ENCODE results near the gene DPYD.
"Not testable (repeated sequence)": the region's sequence is repeated elsewhere in the genome, so short reads cannot be mapped to it uniquely, and the experiment has no call there.

DPYD gene

GRCh38 chr1:97245682-97246081, 675.2 kb downstream of the DPYD start:
- H3K4me3 ChIP-seq (ENCODE audit: control insufficient read depth, low read depth, low read length) = no peak overlapping the region
- peak; percentile 21 for DNase-seq (ENCODE audit: low read depth)

DNA sequence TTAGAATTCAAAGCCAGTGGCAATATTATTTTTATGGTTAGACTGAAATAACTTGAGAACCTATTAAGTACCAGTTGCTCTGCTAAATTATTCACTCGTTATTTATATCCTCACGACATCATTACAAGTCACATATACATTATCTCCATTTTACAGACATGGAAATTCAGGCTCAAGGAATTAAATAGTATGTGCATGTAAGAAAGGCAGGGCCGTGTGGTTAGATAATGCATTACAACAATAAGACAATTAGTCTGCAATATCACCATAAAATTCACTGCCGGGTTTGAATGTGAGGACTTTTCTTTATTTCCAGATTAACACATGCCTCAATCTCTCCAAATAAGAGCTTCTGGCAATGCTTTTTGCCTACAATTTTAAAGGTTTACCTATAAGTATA, 675.8 kb downstream of the DPYD start:
- H3K4me3 ChIP-seq (ENCODE audit: control insufficient read depth, low read depth, low read length) = no peak overlapping the region
- DNase-seq (ENCODE audit: low read depth) = no peak
- TF ChIP-seq CTCF (conservative IDR thresholded peaks at IDR 0.05; ENCODE audit: control insufficient read depth, insufficient read depth, low read depth, low read length) = no peak

More at GRCh38 chr1:97245682-97246081, 675.2 kb downstream of the DPYD start:
- no peak for TF ChIP-seq CTCF (conservative IDR thresholded peaks at IDR 0.05; ENCODE audit: control insufficient read depth, insufficient read depth, low read depth, low read length)

GRCh38 chr1:97243973-97244560, 676.8 kb downstream of the DPYD start:
- peak; percentile 50 for TF ChIP-seq CTCF (conservative IDR thresholded peaks at IDR 0.05; ENCODE audit: control insufficient read depth, insufficient read depth, low read depth, low read length)
- peak; percentile 50 for DNase-seq (ENCODE audit: low read depth)
- no peak overlapping the region for H3K4me3 ChIP-seq (ENCODE audit: control insufficient read depth, low read depth, low read length)

GRCh38 chr1:97238816-97239215, 682.0 kb downstream of the DPYD start:
- no peak overlapping the region for H3K4me3 ChIP-seq (ENCODE audit: control insufficient read depth, low read depth, low read length)
- no peak for TF ChIP-seq CTCF (conservative IDR thresholded peaks at IDR 0.05; ENCODE audit: control insufficient read depth, insufficient read depth, low read depth, low read length)

DNA sequence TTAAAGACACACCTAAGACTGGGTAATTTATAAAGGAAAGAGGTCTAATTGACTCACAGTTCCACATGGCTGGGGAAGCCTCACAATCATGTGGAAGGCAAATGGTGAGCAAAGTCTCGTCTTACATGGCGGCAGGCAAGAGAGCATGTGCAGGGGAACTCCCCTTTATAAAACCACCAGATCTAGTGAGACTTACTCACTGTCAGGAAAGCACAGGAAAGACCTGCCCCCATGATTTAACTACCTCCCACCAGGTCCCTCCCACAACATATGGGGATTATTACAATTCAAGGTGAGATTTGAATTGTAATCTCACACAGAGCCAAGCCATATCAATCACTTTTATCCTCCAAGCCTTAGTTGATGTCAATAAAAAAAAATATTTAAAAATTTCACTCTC, 689.5 kb downstream of the DPYD start:
- DNase-seq (ENCODE audit: low read depth); H3K4me3 ChIP-seq (ENCODE audit: control insufficient read depth, low read depth, low read length): not testable (repeated sequence)

More at GRCh38 chr1:97238816-97239215, 682.0 kb downstream of the DPYD start:
- DNase-seq (ENCODE audit: low read depth) = no peak

DNA sequence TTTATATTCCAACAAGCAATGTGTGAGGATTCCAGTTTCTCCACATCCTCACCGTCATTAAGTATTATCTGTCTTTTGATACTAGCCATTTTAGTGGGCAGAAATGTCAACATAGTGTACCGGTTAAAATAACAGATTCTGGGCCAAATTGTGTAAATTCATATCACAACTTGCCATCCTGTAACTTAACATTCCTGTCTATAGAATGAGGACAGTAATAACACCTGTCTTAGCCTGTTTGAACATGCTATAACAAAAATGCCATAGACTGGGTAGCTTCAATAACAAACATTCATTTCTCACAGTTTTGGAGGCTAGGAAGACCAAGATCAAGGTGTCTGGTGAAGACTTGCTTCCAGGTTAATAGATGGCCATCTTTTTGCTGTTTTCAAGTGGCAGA, 708.2 kb downstream of the DPYD start:
- DNase-seq (ENCODE audit: low read depth) = no peak
- no peak for TF ChIP-seq CTCF (conservative IDR thresholded peaks at IDR 0.05; ENCODE audit: control insufficient read depth, insufficient read depth, low read depth, low read length)
- H3K4me3 ChIP-seq (ENCODE audit: control insufficient read depth, low read depth, low read length) = no peak overlapping the region

- no peak overlapping the region for H3K4me3 ChIP-seq (ENCODE audit: control insufficient read depth, low read depth, low read length)
- no peak for TF ChIP-seq CTCF (conservative IDR thresholded peaks at IDR 0.05; ENCODE audit: control insufficient read depth, insufficient read depth, low read depth, low read length)
- no peak for DNase-seq (ENCODE audit: low read depth)
Observed at GRCh38 chr1:97210307-97210706, 710.5 kb downstream of the DPYD start.

Measured in fibroblast of mammary gland (primary cell).